Suppressor macrophage treated with lipopolysaccharide for 1 hour (primary cell): ENCODE data around the gene PDE6D.

Experiments
- DNase-seq, 3 donors: peaks; one replicate each; pipeline ENCODE4 v3.0.0-alpha.2; 2020 to 2022

Gene PDE6D

GRCh38 chr2:231780909-231781797, at the start of gene PDE6D:
PDE6D (minus strand) TSS chr2:231781282; CDS start chr2:231781114, 168 bp downstream.
- DNase-seq: peak; percentile 98 to 99 (median 98)

GRCh38 chr2:231821908-231822307, 40.8 kb upstream of the PDE6D start:
- DNase-seq: no peak

GRCh38 chr2:231820786-231821303, 39.8 kb upstream of the PDE6D start:
- no peak for DNase-seq

GRCh38 chr2:231819447-231820042, 38.5 kb upstream of the PDE6D start:
- no peak for DNase-seq

GRCh38 chr2:231816327-231817026, 35.4 kb upstream of the PDE6D start:
- DNase-seq: no peak

- DNase-seq: no peak
Observed at GRCh38 chr2:231810905-231811304, 29.8 kb upstream of the PDE6D start.

GRCh38 chr2:231807020-231807419, 25.9 kb upstream of the PDE6D start:
- DNase-seq: no peak

GRCh38 chr2:231803501-231804138, 22.5 kb upstream of the PDE6D start:
- no peak for DNase-seq

GRCh38 chr2:231800493-231801091, 19.5 kb upstream of the PDE6D start:
- peak; percentile 36 to 68 (median 54) for DNase-seq

- DNase-seq: peak in 2 of 3 donors; percentile 10 to 15
Observed at GRCh38 chr2:231795525-231796327, 14.6 kb upstream of the PDE6D start.

GRCh38 chr2:231794383-231794782, 13.3 kb upstream of the PDE6D start:
- DNase-seq: no peak

GRCh38 chr2:231791107-231791506, 10.0 kb upstream of the PDE6D start:
- DNase-seq: no peak

- no peak for DNase-seq
Observed at GRCh38 chr2:231786917-231787292, 5.8 kb upstream of the PDE6D start.

- DNase-seq: peak; percentile 83 to 91 (median 88)
Observed at GRCh38 chr2:231786177-231786916, 5.3 kb upstream of the PDE6D start, which contains the start of gene COPS7B. COPS7B (plus strand) TSS chr2:231786445; CDS start chr2:231788571, 2,126 bp downstream.

- no peak for DNase-seq
Observed at GRCh38 chr2:231785822-231786176, 4.7 kb upstream of the PDE6D start.

- DNase-seq: no peak
Observed at GRCh38 chr2:231785413-231785812, 4.3 kb upstream of the PDE6D start.

GRCh38 chr2:231781798-231782726, 980 bp upstream of the PDE6D start:
- peak; percentile 46 to 55 (median 50) for DNase-seq

- peak in 1 of 3 donors; percentile 8 for DNase-seq
Observed at GRCh38 chr2:231780123-231780908, 766 bp downstream of the PDE6D start.
